Measurements from ENCODE around the gene LRRN4. TPM values are rescaled to one million over a fixed set of nuclear protein-coding genes. Genes with fewer than 3 reads are reported as not detected.

LRRN4 gene
- total and polyA plus RNA-seq, 2 of the 8 experiments (the other 6 are each of a cell fraction or from before 2014, with no cell fraction given): 0.21 to 0.89 TPM

- H3K4me2 ChIP-seq (ENCODE audit: insufficient read depth in 1 of 2, low read depth in 2 of 2, low read length in 2 of 2): no peak overlapping the region
- no peaks in the 10 kb centered on the region for H3K27me3 ChIP-seq (replicated peaks in 1 of 4; ENCODE audit: control insufficient read depth in 3 of 4, extremely low read depth in 1 of 4, insufficient read depth in 3 of 4, low read length in 3 of 4)
- no peak overlapping the region for H2BK5ac ChIP-seq (ENCODE audit: low read depth, low read length)
- peaks cover 0 to 2% of the 10 kb centered on the region in 2 experiments for H4K20me1 ChIP-seq (replicated peaks in 1 of 2; ENCODE audit: control insufficient read depth in 1 of 2, insufficient read depth in 2 of 2, low read length in 2 of 2)
- no peak overlapping the region for H3K4me3 ChIP-seq (ENCODE audit: extremely low read depth in 1 of 4, insufficient read depth in 2 of 4, low read depth in 3 of 4, low read length in 4 of 4)
- no peaks in the 10 kb centered on the region for H3K79me2 ChIP-seq (ENCODE audit: control insufficient read depth in 1 of 2, insufficient read depth in 2 of 2, low read length in 2 of 2)
- no peaks in the 10 kb centered on the region for H3K4me1 ChIP-seq (replicated peaks in 1 of 4; ENCODE audit: control insufficient read depth in 3 of 4, insufficient read depth in 4 of 4, low read length in 3 of 4)
- no peak overlapping the region for H2BK15ac ChIP-seq (ENCODE audit: low read length)
- no peak overlapping the region for H3K14ac ChIP-seq (ENCODE audit: insufficient read length)
- no peak overlapping the region for H3K9ac ChIP-seq (replicated peaks in 1 of 4; ENCODE audit: extremely low read depth in 1 of 4, low read depth in 3 of 4, low read length in 3 of 4)
- 94% methylated on average over 1 of the region's 1 CpG; no CpG with 5 or more reads in 1 of the 2 experiments for WGBS, 2 experiments (ENCODE audit: extremely low coverage in 1 of 2, insufficient coverage in 1 of 2, insufficient read length in 1 of 2, insufficient replicate concordance in 2 of 2, low coverage in 1 of 2, low lambda C conversion rate in 2 of 2, missing lambda C conversion rate in 1 of 2)
- FAIRE-seq (peak; percentile 69), DNase-seq (ENCODE audit: low read depth in 1 of 2, low spot score in 2 of 2) (no peak)
- H3K36me3 ChIP-seq (ENCODE audit: control insufficient read depth in 2 of 4, insufficient read depth in 4 of 4, low read length in 3 of 4): peaks cover 2 to 37% (median 8%) of the 10 kb centered on the region in 4 experiments; a peak in 6 of 8 replicates
- peaks cover 2% of the 10 kb centered on the region; the same call in 1 of the 2 replicates for H3K79me1 ChIP-seq (ENCODE audit: low read depth, low read length)
- no peak overlapping the region for H3K18ac ChIP-seq (ENCODE audit: extremely low read depth, low read length)
- H4K91ac ChIP-seq (replicated peaks; ENCODE audit: insufficient read length, low read length): no peak overlapping the region
- H3K4ac ChIP-seq (replicated peaks; ENCODE audit: insufficient read length, low read depth, low read length): no peak overlapping the region
- no peak overlapping the region for H4K8ac ChIP-seq (ENCODE audit: extremely low read depth, insufficient read depth, low read length)
- no peak overlapping the region for H3K23ac ChIP-seq (ENCODE audit: insufficient read length)
- no peak overlapping the region for H4K5ac ChIP-seq (ENCODE audit: insufficient read length, low read depth, low read length)
- no peak overlapping the region for H3K27ac ChIP-seq (ENCODE audit: low read depth, low read length)
- no peaks in the 10 kb centered on the region for H3K9me3 ChIP-seq (ENCODE audit: insufficient read depth in 2 of 2, low read depth in 1 of 2, low read length in 1 of 2)
- no peaks in the 10 kb centered on the region for H3K23me2 ChIP-seq (ENCODE audit: low read depth, low read length)
- no peak overlapping the region for H2AK5ac ChIP-seq (ENCODE audit: low read depth, low read length)
- no peak overlapping the region for H2AFZ ChIP-seq (ENCODE audit: low read length)
- ChIA-PET POLR2A (ENCODE audit: partially characterized antibody) (no interaction called here), CTCF (ENCODE audit: partially characterized antibody) (interaction anchor here (0.6 to 2.7 kb wide), 7 partner anchors 8 to 468 kb away, joined by 3 to 10 read pairs (median 4); no protein-coding TSS in a partner anchor)
- H2BK120ac ChIP-seq (replicated peaks; ENCODE audit: low read depth, low read length): no peak overlapping the region
- no peak overlapping the region for H2BK20ac ChIP-seq (ENCODE audit: low read length)
- no peak overlapping the region for H3K56ac ChIP-seq (replicated peaks; ENCODE audit: insufficient read length, low read depth, low read length)
- H2BK12ac ChIP-seq (ENCODE audit: low read depth, low read length): no peak overlapping the region
- TF ChIP-seq GABPA (IDR thresholded peaks at IDR 0.05; ENCODE audit: borderline replicate concordance, insufficient read depth, low read length): no peak
- no peak for TF ChIP-seq TCF12 (IDR thresholded peaks at IDR 0.05; ENCODE audit: low read depth, low read length)
- TF ChIP-seq CTBP2 (IDR thresholded peaks at IDR 0.05; ENCODE audit: borderline replicate concordance, insufficient read depth, insufficient read length, low read length): no peak
Measured at GRCh38 chr20:5996765-5997164, 57.1 kb downstream of the LRRN4 start.

All from H1 (cell line).